ENCODE results near the gene SPANXB1. TPM values are rescaled to one million over a fixed set of nuclear protein-coding genes. Genes with fewer than 3 reads are reported as not detected.
"Not testable (repeated sequence)": the region's sequence is repeated elsewhere in the genome, so short reads cannot be mapped to it uniquely, and the experiment has no call there.

Gene SPANXB1, protein sequence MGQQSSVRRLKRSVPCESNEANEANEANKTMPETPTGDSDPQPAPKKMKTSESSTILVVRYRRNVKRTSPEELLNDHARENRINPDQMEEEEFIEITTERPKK
- polyA plus RNA-seq = not detected

DNA sequence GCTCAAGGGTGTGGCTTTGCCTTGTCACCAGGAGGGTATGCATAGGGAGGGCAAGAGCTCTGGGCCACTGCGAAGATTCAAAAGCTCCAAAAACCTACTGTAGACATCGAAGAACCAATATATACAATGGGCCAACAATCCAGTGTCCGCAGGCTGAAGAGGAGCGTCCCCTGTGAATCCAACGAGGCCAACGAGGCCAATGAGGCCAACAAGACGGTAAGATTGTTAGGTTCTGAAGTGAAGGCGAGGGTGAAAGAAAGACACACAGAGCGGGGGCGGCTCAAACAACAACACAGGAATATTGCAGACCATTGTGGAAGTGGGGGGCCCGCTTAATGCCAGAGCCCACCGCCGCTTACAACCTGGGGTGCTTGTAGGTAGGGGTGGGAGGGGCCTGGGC is at the start of gene SPANXB1:
Gene SPANXB1, plus strand, starts transcription at position 27 of the 400 bp plus-strand sequence. Its CDS starts 100 bp downstream, at position 127.
- not testable (repeated sequence) for H3K4me1 Mint-ChIP-seq, H3K27ac Mint-ChIP-seq, H3K36me3 Mint-ChIP-seq, H3K27me3 Mint-ChIP-seq, H3K4me3 Mint-ChIP-seq, H3K9me3 Mint-ChIP-seq

DNA sequence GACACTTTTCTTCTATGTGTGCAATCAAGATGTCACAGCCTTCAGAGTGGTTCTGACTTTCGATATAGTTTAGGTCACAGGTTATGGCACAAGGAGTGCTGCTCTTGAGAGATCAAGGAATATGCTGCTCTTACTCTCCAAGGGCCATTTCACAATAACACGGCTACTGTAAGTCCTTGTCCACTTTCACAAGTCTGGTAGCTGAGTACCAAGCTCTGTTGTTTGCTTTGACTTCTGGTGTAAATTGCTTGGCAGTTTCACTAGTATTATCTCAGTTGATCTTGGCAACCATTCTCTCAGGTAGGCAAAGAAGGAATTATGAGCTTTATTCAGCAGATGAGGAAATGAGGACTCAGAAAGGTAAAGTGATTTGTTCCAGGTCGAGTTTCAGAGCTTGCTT is 35.4 kb upstream of the SPANXB1 start:
- Mint-ChIP-seq H3K27ac (no peak overlapping the region), H3K4me3 (no peak overlapping the region), H3K4me1 (peaks cover 0 to 3% (median 0%) of the 10 kb centered on the region in 3 donors), H3K36me3 (no peaks in the 10 kb centered on the region), H3K27me3 (no peaks in the 10 kb centered on the region), H3K9me3 (peaks cover 0 to 3% (median 2%) of the 10 kb centered on the region in 3 donors)

DNA sequence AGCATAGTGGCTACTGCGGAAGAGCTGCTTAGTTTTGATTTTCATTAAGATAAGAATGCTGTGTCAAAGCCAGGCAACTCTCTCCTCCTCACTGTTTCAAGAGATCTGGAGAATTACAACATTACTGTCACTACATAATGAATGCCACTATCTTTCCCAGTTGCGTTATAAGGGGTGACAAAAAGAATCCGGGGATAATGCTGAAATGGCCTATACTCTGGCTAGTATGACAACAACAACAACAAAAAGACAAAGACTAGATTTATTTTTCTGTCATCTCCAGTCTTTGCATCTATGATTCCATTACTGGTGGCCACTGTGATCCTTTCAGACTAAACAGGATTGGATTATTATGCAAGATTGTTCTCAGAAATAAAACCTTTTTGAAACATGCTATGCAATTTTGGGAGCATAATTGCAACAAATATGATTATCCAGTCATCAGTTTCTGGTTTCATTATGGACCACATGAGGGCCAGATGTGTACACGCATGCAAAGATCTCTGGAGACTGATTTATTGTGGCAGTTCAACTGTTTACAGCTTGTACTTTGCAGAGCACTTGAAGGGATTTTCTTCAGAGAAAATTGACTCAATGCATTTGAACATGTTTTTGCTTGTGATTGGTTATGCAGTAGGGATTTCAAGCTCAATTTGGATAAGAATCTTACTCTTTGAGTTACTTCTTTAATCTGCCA is 31.1 kb upstream of the SPANXB1 start:
- H3K36me3 Mint-ChIP-seq = no peaks in the 10 kb centered on the region
- peaks cover 0 to 2% (median 0%) of the 10 kb centered on the region in 3 donors for H3K4me1 Mint-ChIP-seq
- peaks cover 0 to 3% (median 2%) of the 10 kb centered on the region in 3 donors for H3K9me3 Mint-ChIP-seq
- no peak overlapping the region for H3K4me3 Mint-ChIP-seq
- no peak overlapping the region for H3K27ac Mint-ChIP-seq
- H3K27me3 Mint-ChIP-seq = no peaks in the 10 kb centered on the region

DNA sequence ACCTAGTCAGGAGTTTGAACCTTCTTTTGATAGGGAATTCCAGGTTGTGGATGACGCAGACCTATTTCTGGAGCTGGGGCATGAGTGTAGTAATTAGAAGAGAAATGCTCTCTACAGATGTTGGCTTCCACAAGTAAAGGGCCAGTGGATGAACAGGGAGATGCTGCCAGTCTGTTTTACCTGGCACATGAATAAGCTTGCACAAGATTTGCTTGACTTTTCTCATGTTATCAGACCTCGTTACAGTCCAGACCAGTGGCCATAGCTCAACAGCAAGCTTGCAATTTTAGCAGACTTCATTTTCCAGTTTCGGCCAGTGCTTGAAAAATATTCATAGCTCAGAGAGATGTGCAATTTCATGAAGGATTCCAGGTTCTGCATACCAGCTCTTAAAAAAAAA is 26.9 kb upstream of the SPANXB1 start:
- Mint-ChIP-seq H3K9me3 (peaks cover 0 to 2% (median 0%) of the 10 kb centered on the region in 3 donors), H3K36me3 (no peaks in the 10 kb centered on the region), H3K4me1 (no peaks in the 10 kb centered on the region), H3K4me3 (no peak overlapping the region), H3K27me3 (no peaks in the 10 kb centered on the region), H3K27ac (no peak overlapping the region)

DNA sequence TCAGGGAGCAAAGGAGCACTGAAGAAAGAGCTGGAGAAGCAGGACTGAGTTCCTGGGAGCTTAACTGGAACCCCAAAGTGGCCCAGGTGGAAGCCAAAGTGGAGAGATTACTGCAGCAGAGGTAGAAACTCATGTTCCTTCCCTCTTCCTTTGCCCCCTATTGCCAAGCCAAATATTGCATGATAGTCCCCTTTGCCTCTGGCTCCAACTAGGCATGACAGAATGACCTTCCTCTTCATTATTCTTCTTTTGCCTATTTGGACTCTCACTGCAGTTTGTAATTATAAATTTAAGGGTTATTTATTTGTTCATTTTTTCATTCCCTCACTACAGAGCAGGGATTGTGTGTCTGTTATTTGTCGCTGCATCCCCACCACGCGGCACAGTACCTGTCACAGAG is 22.1 kb upstream of the SPANXB1 start:
- no peaks in the 10 kb centered on the region for H3K4me1 Mint-ChIP-seq
- H3K4me3 Mint-ChIP-seq = no peak overlapping the region
- H3K9me3 Mint-ChIP-seq = peaks cover 0 to 2% (median 0%) of the 10 kb centered on the region in 3 donors
- no peaks in the 10 kb centered on the region for H3K27me3 Mint-ChIP-seq
- H3K36me3 Mint-ChIP-seq = no peaks in the 10 kb centered on the region
- no peak overlapping the region for H3K27ac Mint-ChIP-seq

DNA sequence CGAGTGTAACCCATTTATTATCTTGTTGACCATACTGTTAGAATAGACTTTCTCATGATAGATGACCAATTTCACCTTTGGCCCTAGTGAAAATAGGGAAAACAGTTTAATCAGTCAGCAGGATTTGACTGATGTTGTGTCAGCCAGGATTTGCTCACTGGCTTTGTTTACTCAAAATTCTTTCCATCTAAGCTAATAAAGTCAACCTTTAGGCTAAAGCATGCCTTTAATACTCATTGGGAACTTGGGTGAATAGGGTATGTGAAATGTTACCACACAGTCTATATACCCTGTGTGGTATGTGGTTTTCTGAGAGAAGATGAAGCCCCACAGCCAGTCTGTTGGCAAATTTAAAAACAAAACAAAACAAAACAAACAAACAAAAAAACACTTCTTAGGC is 18.7 kb upstream of the SPANXB1 start:
- Mint-ChIP-seq H3K4me1 (no peaks in the 10 kb centered on the region), H3K9me3 (peaks cover 0 to 2% (median 0%) of the 10 kb centered on the region in 3 donors), H3K36me3 (no peaks in the 10 kb centered on the region), H3K27me3 (no peaks in the 10 kb centered on the region), H3K4me3 (no peak overlapping the region), H3K27ac (no peak overlapping the region)

DNA sequence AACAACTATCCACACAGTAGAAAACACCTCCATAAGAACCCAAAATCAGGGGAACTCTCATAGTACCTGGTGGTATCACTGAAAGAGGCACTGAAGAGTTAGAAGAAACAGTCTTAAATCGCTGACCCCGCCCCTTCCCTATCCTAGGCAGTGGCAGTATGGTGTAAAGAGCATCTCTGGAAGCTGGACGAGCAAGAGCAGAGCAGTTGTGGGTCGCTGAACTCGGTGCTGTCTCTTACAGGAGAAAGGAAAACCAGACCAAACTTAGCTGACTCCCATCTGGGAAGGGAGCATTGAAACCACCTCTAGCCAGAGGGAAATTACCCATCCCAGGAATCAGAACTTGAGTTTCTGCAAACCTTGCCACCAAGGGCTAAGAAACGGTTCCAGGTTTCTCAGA is 2.8 kb downstream of the SPANXB1 start:
- not testable (repeated sequence) for H3K4me3 Mint-ChIP-seq, H3K4me1 Mint-ChIP-seq, H3K36me3 Mint-ChIP-seq, H3K27ac Mint-ChIP-seq, H3K9me3 Mint-ChIP-seq, H3K27me3 Mint-ChIP-seq

DNA sequence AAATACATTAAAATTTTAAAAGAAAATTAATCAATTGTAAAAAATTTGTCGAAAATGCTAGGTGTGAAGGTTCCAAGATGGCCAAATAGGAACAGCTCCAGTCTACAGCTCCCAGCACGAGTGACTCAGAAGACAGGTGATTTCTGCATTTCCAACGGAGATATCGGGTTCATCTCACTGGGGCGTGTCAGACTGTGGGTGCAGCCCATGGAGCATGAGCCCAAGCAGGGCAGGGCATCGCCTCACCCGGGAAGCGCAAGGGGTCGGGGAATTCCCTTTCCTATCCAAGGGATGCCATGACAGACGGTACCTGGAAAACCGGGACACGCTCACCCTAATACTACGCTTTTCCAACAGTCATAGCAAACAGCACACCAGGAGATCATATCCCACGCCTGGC is 41.9 kb downstream of the SPANXB1 start:
- not testable (repeated sequence) for H3K27ac Mint-ChIP-seq, H3K9me3 Mint-ChIP-seq, H3K27me3 Mint-ChIP-seq, H3K36me3 Mint-ChIP-seq, H3K4me1 Mint-ChIP-seq, H3K4me3 Mint-ChIP-seq

DNA sequence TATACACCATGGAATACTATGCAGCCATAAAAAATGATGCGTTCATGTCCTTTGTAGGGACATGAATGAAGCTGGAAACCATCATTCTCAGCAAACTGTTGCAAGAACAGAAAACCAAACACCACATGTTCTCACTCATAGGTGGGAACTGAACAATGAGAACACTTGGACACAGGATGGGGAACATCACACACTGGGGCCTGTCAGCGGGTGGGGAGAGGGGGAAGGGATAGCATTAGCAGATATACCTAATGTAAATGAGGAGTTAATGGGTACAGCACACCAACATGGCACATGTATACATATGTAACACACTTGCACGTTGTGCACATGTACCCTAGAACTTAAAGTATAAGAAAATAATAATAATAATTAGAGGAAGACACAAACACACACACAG is 47.5 kb downstream of the SPANXB1 start:
- H3K27me3 Mint-ChIP-seq, H3K27ac Mint-ChIP-seq, H3K4me1 Mint-ChIP-seq, H3K36me3 Mint-ChIP-seq, H3K4me3 Mint-ChIP-seq, H3K9me3 Mint-ChIP-seq: not testable (repeated sequence)

DNA sequence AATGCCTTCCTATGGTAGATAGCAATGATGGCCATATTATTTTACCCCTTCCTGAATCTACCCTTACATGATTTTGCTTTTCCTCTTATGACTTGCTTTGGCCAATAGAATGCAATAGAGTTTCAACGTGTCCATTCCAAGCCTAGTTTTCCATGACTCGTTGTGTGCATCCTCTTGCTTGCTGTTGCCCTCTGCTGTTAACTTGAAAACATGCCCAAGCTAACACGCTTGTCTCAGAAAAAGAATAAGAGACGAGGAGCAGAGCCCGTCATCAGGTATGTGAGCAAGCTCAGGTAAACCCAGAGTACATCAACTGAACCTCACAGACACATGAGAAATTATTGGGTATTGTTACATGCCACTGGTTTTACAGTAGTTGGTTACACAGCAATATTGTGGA is 49.7 kb downstream of the SPANXB1 start:
- H3K27ac Mint-ChIP-seq, H3K27me3 Mint-ChIP-seq, H3K36me3 Mint-ChIP-seq, H3K4me3 Mint-ChIP-seq, H3K4me1 Mint-ChIP-seq, H3K9me3 Mint-ChIP-seq: not testable (repeated sequence)

Other genes starting within 250 kb of the SPANXB1 start
- gene LDOC1, start 174.5 kb downstream of the SPANXB1 start, polyA plus RNA-seq = 6.7 TPM
- not detected for gene SPANXC, start 239.9 kb downstream of the SPANXB1 start, polyA plus RNA-seq

Data from IgD-negative memory B cell (primary cell).